SU-DHL-6 (cell line): ENCODE data around the gene BABAM1.

Experiments
- EZH2phosphoT487 ChIP-seq: fragments of 200-600 bp; sonication (generic), shearing (Covaris generic); conservative IDR thresholded peaks from 2 replicates; pipeline ENCODE4 v1.6.1; 2018; ENCODE audit warnings: mild to moderate bottlenecking, antibody characterized with exemption, low read length, moderate library complexity, mixed read lengths
- TF ChIP-seq, protein P1 (sequence below): fragments of 200-600 bp; sonication (generic); IDR thresholded peaks from one replicate; pipeline ENCODE4 v1.5.1; 2017; ENCODE audit warnings: antibody characterized with exemption, mild to moderate bottlenecking, low read length, moderate library complexity; ENCODE audit not compliant: insufficient read depth, poor library complexity, severe bottlenecking

DNA sequence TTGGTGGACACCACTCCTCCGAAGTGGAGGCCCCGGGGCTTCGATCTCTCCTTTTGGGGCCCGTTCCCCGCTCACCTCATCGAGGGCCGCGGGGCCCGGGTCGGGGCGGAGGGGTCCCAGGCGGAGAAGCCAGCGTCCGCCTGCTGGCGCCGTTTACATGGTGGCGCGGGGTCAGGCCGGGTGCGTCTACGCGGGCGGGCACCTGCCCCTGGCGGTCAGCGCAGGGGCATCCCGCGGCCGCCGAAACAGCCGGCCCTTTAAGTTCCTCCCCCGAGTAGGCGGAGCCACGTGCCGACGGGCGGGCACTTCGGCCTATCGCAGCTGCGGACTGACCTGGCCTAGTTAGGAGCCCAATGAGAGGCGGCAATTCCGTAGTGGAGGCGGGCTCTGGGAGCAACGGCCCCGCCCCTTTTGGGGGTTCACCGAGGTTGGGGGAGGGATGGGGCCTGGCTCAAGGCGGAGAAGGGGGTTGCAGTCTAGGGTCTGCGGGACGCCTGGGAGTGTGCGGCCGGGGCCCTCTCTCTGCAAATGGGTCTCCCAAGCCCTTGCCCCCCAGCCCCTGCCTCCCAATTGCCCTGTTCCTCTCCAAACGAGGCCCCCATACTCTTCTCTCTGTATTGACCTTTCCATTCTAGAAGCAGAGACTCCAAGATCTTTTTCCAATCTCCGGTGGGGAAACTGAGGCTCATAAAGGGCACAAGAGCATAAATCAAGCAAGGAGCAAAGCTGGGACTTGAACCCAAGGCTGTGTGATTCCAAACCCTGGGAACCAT lies 36.1 kb downstream of the BABAM1 start, which contains the start of gene ABHD8:
- TF ChIP-seq, protein P1, sequence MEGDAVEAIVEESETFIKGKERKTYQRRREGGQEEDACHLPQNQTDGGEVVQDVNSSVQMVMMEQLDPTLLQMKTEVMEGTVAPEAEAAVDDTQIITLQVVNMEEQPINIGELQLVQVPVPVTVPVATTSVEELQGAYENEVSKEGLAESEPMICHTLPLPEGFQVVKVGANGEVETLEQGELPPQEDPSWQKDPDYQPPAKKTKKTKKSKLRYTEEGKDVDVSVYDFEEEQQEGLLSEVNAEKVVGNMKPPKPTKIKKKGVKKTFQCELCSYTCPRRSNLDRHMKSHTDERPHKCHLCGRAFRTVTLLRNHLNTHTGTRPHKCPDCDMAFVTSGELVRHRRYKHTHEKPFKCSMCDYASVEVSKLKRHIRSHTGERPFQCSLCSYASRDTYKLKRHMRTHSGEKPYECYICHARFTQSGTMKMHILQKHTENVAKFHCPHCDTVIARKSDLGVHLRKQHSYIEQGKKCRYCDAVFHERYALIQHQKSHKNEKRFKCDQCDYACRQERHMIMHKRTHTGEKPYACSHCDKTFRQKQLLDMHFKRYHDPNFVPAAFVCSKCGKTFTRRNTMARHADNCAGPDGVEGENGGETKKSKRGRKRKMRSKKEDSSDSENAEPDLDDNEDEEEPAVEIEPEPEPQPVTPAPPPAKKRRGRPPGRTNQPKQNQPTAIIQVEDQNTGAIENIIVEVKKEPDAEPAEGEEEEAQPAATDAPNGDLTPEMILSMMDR = peak; percentile 17
- TF ChIP-seq EZH2phosphoT487 = no peak
